Measurements from ENCODE around the gene MTMR8.

The MTMR8 gene

DNA sequence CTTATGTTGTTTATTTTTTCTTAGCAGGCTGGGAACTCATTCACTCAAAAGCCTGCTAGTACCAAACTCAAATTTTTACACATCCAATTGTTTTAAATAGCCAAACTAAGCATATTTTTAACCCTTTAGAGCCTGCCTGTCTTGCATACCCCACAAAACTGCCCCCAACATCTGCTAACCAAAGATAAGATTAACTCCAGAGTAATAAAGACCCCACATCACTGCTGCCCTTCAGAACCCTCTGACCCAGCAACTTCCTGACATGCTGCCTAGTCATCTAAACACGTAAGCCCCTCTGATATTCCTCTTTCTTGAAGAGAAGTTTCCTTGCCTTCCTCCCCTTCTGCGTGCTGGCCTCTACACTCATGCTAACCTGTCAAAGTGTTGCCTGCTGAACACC lies 104.1 kb downstream of the MTMR8 start:
- DNase-seq, result no peak

DNA sequence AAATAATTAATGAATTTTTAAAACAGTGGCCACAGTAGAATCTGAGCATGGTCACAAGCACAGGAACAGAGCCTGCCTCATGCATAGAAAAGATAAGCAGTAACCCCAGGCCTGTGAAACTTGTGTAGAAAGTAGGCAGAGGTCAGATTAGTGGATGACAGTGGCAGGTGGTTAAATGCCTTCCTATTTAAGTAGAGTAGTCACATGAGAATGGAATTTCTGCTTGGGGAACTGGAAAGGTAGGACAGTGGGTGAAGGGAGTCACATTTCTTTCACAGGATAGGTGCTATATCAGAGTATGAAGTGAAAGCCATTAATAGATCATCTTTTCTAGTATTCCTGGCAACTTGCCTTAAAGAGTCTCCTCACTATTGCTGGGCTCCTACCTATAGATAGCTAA lies 130.0 kb downstream of the MTMR8 start:
- DNase-seq, result no peak

DNA sequence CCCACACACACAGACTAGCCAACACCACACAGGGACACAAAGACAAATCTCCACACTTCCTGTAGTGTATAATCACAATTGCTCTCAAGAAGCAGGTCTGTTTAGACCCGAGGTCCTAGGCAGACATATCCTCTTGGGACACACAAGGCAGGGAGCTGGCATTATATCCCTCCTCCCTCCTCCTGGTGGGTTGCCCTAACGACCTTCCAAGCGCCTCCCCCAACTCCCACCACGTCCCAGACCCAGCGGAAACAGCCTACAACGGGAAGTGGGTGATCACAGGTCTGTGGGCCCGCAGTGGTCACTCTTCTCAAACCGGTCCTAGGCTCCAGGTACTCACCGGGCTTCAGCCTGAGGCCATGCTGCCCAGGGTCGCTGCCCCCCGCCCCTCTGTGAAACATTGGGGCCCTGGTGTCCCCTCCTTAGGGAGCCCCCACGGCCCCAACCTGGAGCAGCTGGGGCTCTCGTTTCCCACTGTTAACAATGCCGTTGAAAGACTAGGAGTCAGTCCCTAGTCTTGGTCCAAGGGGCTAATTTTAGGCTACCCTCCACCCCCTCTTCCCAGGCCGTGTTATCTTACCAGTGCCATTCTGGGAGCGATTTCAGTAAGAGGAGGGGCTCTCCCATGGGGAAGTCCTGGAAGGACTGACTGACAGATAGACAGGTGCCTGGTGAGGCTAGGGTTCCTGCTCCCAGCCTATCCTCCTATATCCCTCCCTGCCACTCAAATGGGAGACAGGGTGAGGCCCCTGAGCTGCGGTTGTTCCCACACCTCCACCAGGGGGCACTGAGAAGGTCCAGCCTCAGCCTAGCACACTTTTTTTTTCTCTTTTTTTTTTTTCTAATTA lies 164.9 kb downstream of the MTMR8 start, which contains the start of gene ASB12:
TSS of gene ASB12 (minus strand) at position 485 of the 848 bp plus-strand sequence. CDS start 4,957 bp downstream, outside the sequence.
- no peak for DNase-seq

DNA sequence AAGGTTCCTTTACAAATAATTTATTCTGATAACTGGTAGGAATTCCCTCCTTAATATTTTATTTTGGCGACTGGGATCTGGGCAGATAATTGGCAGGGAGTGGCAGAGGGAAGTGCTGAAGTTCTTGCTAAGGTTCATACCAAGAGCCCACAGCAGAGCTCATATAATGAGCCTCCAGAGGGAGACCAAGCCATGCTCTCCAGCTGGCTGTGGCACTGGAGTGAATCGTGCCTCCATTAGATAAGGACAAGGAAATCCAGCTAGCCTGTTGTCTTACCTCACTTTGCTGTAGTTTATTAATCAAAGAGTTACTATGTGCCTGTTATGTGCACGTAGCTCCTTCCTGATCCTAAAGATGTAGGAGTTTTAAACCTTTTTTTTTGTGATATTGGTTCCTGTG lies 166.1 kb downstream of the MTMR8 start:
- DNase-seq, result no peak

All from activated naive CD4-positive, alpha-beta T cell treated with Interleukin-2 at 50 U/mL for 16 hours (primary cell).